RWPE1 (cell line): Measurements from ENCODE around the gene SPACA1.
A peak's percentile ranks its signal among the peaks of the same experiment; 100 is the strongest.

Experiments
- CTCF ChIA-PET: fragments of 350-600 bp; sonication (Branson Sonifier 250); formaldehyde crosslinking; extraction: SDS; loops from one replicate; lab custom pipeline; 2021; lab: Yijun Ruan, JAX
- POLR2A ChIA-PET: fragments of 400-600 bp; formaldehyde crosslinking; extraction: SDS; loops from one replicate; lab custom pipeline; 2020; ENCODE audit warnings: antibody characterized with exemption; ENCODE audit not compliant: low non-redundant PET; lab: Yijun Ruan, JAX
- DNase-seq: peaks from one replicate; pipeline ENCODE4 v3.0.0; 2012; ENCODE audit warnings: low spot score
- H3K27ac ChIP-seq: fragments of 450-650 bp; 2 replicates; pipeline ENCODE4 v1.5.1; 2017
- CTCF ChIP-seq: fragments of 450-650 bp; conservative IDR thresholded peaks from 2 replicates; pipeline ENCODE4 v1.5.1; 2017; ENCODE audit warnings: low read depth, mild to moderate bottlenecking

SPACA1 gene

GRCh38 chr6:88045521-88046136 lies 2.0 kb upstream of the SPACA1 start:
- no peak for TF ChIP-seq CTCF
- no peak for DNase-seq
- ChIA-PET POLR2A (no interaction called here), CTCF (no interaction called here)
- no peak overlapping the region for H3K27ac ChIP-seq

GRCh38 chr6:88048578-88048977 lies 937 bp downstream of the SPACA1 start:
- ChIA-PET CTCF (no interaction called here), POLR2A (no interaction called here)
- no peak for DNase-seq
- no peak for TF ChIP-seq CTCF
- H3K27ac ChIP-seq, result no peak overlapping the region

GRCh38 chr6:88050140-88050818 lies 2.6 kb downstream of the SPACA1 start:
- ChIA-PET CTCF (no interaction called here), POLR2A (no interaction called here)
- no peak for DNase-seq
- TF ChIP-seq CTCF, result no peak
- H3K27ac ChIP-seq, result no peak overlapping the region

- TF ChIP-seq CTCF, result no peak
- ChIA-PET POLR2A (no interaction called here), CTCF (no interaction called here)
- DNase-seq, result no peak
- H3K27ac ChIP-seq, result no peak overlapping the region
Measured at GRCh38 chr6:88059191-88059590, 11.6 kb downstream of the SPACA1 start.

- no peak for DNase-seq
- H3K27ac ChIP-seq, result no peak overlapping the region
- ChIA-PET CTCF (no interaction called here), POLR2A (no interaction called here)
- TF ChIP-seq CTCF, result no peak
Measured at GRCh38 chr6:88062376-88062775, 14.7 kb downstream of the SPACA1 start.

- DNase-seq, result peak; percentile 1
- ChIA-PET CTCF (no interaction called here), POLR2A (no interaction called here)
- TF ChIP-seq CTCF, result no peak
- H3K27ac ChIP-seq, result no peak overlapping the region
Measured at GRCh38 chr6:88072462-88072861, 24.8 kb downstream of the SPACA1 start.
